GM12891 (cell line): Measurements from ENCODE around the gene GLB1L. TPM values are rescaled to one million over a fixed set of nuclear protein-coding genes. Genes with fewer than 3 reads are reported as not detected.
A peak's percentile ranks its signal among the peaks of the same experiment; 100 is the strongest.

Experiments used
- DNase-seq: peaks from one replicate; pipeline ENCODE4 v3.0.0; 2011; ENCODE audit warnings: low spot score; ENCODE audit not compliant: insufficient read length
- FAIRE-seq: peaks from 2 replicates; lab custom pipeline; 2011; peaks lifted over from hg19 to GRCh38; lab: Jason Lieb, UNC
- PAX5 ChIP-seq: IDR thresholded peaks from 2 replicates; pipeline ENCODE4 v1.6.1; 2011; ENCODE audit warnings: low read length, moderate library complexity, mild to moderate bottlenecking; ENCODE audit not compliant: insufficient read depth, severe bottlenecking
- POLR2A ChIP-seq: IDR thresholded peaks from 2 replicates; pipeline ENCODE4 v1.6.1; 2011; ENCODE audit warnings: low read depth, low read length, control low read depth
- POLR2AphosphoS5 ChIP-seq: IDR thresholded peaks from 2 replicates; pipeline ENCODE4 v1.6.1; 2011; ENCODE audit warnings: low read depth, low read length, control low read depth
- POU2F2 ChIP-seq: IDR thresholded peaks from 2 replicates; pipeline ENCODE4 v1.6.1; 2011; ENCODE audit warnings: low read depth, mild to moderate bottlenecking, control low read depth, low read length, moderate library complexity
- SPI1 ChIP-seq: IDR thresholded peaks from 2 replicates; pipeline ENCODE4 v1.6.1; 2011; ENCODE audit warnings: low read depth, low read length, control low read depth
- TAF1 ChIP-seq: IDR thresholded peaks from 2 replicates; pipeline ENCODE4 v1.6.1; 2011; ENCODE audit warnings: low read depth, low read length, control low read depth
- polyA plus RNA-seq: library from polyadenylated mRNA; unstranded; fragments of >200 nt; gene quantifications from one replicate; pipeline ENCODE4 v1.2.1, GENCODE V29; 2012; ENCODE audit warnings: low read depth, missing spikeins, inconsistent platforms; ENCODE audit not compliant: missing spikeins

The GLB1L gene
- polyA plus RNA-seq, result 2.2 TPM

DNA sequence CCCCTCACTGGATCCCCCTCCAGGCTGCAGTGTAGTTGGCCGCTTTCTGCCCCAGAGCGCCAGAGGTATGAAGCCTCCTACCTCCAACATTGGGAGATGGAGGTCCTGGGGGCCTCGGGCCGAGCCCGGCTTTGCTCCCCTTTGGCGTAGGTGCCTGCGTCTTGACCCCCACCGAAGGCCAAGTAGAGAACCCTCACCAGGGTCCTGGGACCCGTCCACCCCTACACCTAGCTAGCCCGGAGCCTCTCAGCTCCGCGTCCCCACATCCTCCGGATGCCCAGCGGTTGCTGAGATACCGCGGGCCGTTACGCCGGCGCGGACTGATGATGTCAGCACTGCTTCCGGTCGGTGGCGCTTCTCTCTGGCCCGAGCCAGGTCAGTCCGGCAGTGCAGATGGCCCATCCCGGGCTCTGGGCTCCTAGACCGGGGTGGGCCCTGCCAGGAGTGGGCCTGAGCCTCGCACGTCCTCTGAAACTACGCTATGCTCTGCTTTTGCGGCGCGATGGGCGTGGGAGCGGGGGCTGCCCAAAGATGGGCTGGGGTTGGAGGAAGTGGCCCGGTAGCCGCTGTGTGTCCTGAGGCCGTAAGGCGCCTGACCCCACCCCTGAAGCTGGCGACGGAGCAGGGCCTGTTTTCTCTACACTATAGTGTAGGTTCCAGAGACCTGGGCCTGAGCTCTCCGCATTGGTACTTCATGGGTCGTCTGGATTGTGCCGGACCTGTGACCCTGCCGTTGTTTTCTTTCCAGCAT, at the start of gene GLB1L, which contains the start of gene STK16:
TSS of gene GLB1L (minus strand) at position 297 of the 751 bp plus-strand sequence. CDS start 1,871 bp downstream, outside the sequence.
TSS of gene STK16 (plus strand) at position 332 of the 751 bp plus-strand sequence. CDS start 521 bp downstream, outside the sequence.
- TF ChIP-seq TAF1, result peak; percentile 68; the same call in 1 of the 2 replicates
- TF ChIP-seq POLR2A, result peak; percentile 85
- TF ChIP-seq POU2F2, result no peak
- peak; percentile 77 for TF ChIP-seq POLR2AphosphoS5
- 0 out of 2 replicates have a peak, but pooled peaks have one; percentile 36 for TF ChIP-seq SPI1
- no peak for TF ChIP-seq PAX5
- DNase-seq, result peak; percentile 99
- peak; percentile 96 for FAIRE-seq

DNA sequence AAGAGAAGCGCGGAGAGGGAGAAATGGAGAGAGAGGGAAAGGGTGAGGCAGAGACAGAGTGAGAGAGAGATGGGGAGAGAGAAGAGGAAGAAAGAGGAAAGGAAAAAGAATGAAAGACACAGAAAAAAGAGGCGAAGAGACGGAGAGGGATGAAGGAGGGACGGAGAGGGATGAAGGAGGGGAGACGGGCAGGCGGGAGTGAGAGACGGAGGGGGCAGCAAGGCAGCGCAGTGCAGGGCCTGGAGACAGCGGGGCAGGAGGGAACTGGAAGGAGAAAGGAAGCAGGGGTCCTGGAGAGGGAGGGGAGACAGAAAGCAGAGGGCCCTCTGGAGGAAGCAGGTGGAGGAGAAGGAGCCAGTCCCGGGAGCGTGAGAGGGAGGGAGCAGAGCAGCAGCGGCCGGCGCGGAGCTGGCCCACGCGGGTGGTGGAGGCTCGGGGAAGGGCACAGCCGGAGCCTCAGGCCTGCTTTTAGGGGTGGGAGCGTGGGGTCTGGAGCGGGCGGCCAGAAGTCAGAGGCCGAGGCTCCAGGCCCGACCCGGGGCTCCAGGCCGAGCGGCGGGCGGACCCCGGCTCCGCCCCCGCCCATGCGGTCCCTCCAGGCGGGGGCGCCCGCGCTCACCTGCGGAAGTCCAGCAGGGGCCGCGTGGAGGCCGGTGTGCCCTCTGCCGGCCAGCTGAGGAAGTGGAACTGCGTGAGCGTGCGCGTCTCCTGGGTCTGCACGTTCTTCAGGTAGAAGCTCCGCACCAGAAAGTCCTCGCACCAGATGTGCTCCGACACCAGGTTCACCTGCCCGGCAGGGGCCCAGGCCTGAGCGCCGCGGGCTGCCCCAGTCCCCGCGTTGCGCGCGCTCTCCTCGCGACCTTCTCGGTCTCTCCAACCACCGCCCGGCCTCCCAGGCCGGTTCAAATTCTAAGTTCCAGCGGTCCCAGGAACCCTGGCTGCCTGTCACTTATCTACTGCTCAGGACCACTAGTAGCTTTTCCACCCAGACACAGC, 49.4 kb upstream of the GLB1L start:
- TF ChIP-seq POLR2AphosphoS5 (no peak), POU2F2 (no peak), POLR2A (no peak), SPI1 (peak; percentile 78)
- DNase-seq, result peak; percentile 100
- peak; percentile 98 for FAIRE-seq

DNA sequence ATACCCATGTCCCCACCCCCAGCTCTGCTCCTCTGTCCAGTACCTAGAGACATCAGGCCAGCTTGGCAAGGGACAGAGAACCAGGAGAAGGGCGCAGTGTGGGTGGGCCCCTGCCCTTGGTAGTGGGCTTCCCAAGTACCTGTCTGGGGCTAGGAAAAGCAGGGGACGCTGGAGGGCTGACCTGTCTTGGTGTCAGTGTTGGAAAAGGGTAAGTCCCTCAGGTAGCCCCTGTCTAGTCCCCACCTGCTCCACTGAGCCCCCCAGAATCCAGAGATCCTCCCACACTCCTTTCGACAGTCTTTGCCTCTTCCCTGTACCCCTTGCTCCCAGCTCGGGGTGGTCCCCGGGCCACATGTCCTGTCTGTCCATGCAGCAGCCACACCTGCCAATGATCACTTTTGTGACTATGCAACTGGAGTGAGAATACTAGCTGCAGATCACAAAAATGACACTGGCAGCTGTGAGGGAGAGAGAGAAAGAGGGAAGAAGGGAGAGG, 48.5 kb upstream of the GLB1L start:
- no peak for DNase-seq
- TF ChIP-seq PAX5 (no peak), TAF1 (no peak)
- FAIRE-seq, result no peak

DNA sequence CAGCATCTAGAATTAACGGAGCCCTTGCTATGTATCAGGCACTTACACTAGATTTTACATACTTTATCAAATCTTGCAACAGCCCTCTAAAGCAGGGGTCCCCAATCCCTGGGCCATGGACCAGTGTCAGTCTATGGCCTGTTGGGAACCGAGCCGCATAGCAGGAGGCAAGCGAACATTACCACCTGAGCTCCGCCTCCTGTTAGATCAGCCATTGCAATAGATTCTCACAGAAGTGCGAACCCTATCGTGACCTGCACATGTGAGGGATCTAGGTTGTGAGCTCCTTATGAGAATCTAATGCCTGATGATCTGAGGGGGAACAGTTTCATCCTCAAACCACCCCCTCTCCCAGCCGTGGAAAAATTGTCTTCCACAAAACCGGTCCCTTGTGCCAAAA, 47.4 kb upstream of the GLB1L start:
- DNase-seq, result no peak
- no peak for FAIRE-seq
- TF ChIP-seq SPI1, result no peak
- no peak for TF ChIP-seq POLR2A
- TF ChIP-seq PAX5, result no peak
- no peak for TF ChIP-seq POLR2AphosphoS5
- TF ChIP-seq TAF1, result no peak
- TF ChIP-seq POU2F2, result no peak

DNA sequence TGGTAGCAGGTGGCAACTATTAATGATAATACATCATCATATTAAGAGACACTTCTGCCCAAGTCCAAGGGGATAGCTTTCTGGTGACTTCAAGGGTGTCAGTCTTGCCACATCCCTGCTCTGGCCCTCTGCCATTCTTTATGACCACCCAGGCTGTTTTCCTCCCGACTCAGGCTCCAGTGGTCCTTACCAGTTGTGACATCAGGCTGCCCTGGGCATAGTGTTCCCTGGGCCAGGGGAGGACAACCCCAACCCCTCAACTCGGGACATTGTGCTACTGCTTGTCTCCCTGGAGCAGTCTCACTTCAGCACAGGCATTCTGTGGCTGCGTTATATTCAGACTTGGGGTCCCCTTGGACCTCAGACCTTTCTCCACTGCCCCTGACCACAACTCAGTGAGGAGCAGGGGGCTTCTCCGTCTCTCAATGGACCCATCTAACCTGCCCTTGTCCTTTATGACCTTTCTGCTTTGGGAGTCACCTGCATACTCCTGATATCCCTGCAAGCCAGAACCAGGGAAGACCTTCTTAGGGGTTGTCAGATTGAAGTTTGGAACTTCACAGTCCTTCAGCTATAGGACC, 46.8 kb upstream of the GLB1L start:
- FAIRE-seq (no peak), DNase-seq (no peak)
- TF ChIP-seq PAX5, result no peak

DNA sequence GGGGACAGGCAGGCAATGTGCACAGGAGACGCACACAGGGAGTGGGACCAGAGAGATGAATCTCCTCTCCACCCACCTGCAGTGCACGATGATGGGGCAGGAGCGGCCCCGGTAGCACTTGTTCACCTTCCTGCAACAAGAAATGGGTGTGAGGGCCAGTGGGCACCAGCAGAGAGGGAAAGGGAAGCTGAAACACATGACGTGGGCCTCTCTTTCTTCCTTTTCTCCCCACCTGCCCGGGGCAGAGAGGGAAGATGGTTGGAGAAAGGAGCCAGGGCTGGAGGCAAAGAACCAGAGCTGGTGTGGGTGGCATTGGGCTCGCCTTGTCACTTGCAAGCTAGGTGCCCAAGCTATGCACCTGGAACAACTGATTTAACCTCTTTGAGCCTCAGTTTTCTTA, 46.1 kb upstream of the GLB1L start:
- TF ChIP-seq POU2F2 (no peak), TAF1 (no peak), PAX5 (no peak), POLR2A (no peak), POLR2AphosphoS5 (no peak), SPI1 (no peak)
- DNase-seq, result no peak
- FAIRE-seq, result no peak

DNA sequence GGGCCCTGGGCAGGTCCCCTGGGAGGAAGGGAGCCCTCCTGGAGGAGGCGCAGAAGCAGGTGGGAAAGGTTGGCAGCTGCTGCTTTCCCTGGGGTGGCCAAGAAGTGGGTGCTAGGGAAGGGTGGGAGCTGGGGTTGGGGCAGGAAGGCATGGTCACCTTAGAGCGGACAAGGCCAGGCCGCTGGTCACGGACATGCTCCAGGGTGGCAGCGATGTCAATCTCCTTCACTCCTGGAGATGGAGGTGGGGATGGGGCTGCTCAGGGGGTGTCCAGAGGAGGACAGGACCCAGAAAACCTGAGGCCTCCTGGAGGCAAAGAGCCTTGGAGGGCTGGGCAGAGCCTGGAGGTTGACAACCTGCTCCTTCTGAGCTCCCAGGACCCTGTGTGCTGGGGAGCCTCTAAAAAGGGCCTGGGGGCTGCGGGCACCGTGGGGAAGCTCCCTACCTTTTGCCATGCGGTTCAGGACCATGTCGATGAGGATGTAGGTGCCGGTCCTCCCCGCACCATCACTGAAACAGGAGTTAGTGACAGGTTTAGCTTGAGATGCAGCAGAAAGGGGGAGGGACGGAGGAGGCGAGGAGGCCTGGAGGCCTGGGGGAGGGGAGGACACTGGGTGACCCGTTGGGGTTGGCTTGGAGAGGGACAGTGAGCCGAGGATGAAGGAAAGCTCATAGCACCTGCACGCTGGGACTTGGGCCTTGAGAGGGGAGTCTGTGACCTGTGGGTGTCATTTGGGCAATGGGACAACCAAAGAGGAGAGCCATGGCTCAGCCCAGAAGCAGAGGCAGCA, 45.3 kb upstream of the GLB1L start:
- FAIRE-seq, result no peak
- no peak for DNase-seq
- TF ChIP-seq POLR2A (no peak), POLR2AphosphoS5 (no peak), POU2F2 (no peak), TAF1 (no peak), PAX5 (no peak), SPI1 (no peak)

DNA sequence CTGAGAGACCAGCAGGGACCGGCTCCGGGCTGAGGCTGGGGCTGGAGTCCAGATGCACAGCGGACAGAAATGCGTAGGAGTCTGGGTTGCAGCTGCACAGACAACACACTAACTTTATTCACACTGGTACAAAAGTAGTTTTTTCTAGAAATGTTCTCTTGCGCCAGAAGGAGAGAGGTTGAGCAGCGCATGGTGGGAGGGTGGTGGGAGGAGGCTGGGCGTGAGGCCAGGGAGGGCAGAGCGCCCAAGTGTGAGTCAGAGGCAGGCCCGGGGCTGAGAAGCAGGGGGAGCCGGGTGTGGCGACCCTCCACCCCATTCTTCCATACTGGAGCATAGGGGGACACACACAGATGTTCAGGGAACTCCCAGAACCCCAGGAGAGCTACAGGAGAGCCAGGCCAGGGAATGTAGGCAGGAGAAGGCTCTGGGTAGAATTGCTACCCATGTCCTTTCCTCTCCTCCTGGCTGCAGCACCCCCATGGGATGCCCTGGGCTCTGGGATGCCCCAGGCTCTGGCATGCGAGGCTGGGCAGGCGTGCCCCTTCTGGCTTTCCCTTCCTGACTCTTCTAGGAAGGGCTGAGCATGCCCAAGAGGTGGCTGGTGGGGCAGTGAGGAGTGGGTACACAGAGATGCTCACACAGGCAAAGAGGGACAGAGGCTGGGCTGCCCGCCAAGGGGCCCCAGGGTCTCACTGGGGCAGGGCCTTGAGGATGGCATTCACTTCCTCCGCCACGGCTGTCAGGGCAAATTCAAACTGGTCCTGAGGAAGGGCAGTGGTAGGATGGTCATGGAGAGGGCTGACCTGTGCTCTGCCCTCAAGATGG, 44.5 kb upstream of the GLB1L start:
- FAIRE-seq (no peak), DNase-seq (no peak)
- TF ChIP-seq SPI1, result no peak
- TF ChIP-seq POLR2AphosphoS5, result no peak
